Transverse colon (tissue), 4 donors: Measurements from ENCODE around the gene PLPP3. TPM values are rescaled to one million over a fixed set of nuclear protein-coding genes. Genes with fewer than 3 reads are reported as not detected.
"Not testable (repeated sequence)": the region's sequence is repeated elsewhere in the genome, so short reads cannot be mapped to it uniquely, and the experiment has no call there.

ENCODE experiments used
- DNase-seq: peaks from one replicate; pipeline ENCODE4 v3.0.0-alpha.2; 2019
- H3K27ac ChIP-seq, 4 donors: fragments of 200-600 bp; sonication (generic); 2 replicates each; pipeline ENCODE4 v1.5.1; 2016 to 2018; ENCODE audit warnings: inconsistent platforms in 4 of 4
- H3K27me3 ChIP-seq: fragments of 200-600 bp; sonication (generic); 2 replicates; pipeline ENCODE4 v1.5.1; 2017; ENCODE audit warnings: inconsistent platforms
- H3K36me3 ChIP-seq, 4 donors: fragments of 200-600 bp; sonication (generic); 2 replicates each; pipeline ENCODE4 v1.5.1; 2017 to 2019; ENCODE audit warnings: inconsistent platforms in 4 of 4
- H3K4me1 ChIP-seq, 4 donors: fragments of 200-600 bp; sonication (generic); 2 replicates each; pipeline ENCODE4 v1.5.1; 2017 to 2020; ENCODE audit warnings: inconsistent platforms in 4 of 4
- H3K4me3 ChIP-seq, 4 donors: fragments of 200-600 bp; sonication (generic); 1 replicate in 1 of 4; 2 replicates in 3 of 4; pipeline versions ENCODE4 v1.5.1 to v1.6.1; 2017 to 2019; ENCODE audit warnings: inconsistent platforms in 4 of 4
- H3K9me3 ChIP-seq, 2 donors: fragments of 200-600 bp; sonication (generic); 2 replicates each; pipeline ENCODE4 v1.5.1; 2017 to 2019; ENCODE audit warnings: inconsistent platforms in 2 of 2
- CTCF ChIP-seq, 5 experiments: fragments of 200-600 bp in 3 of 5; fragments of 450-650 bp in 2 of 5; sonication (generic) in 3 of 5; IDR thresholded peaks; 1 replicate in 2 of 5; 2 replicates in 3 of 5; pipeline ENCODE4 v1.5.1; 2016 to 2017; ENCODE audit warnings: antibody characterized with exemption in 5 of 5, inconsistent platforms in 3 of 5, mild to moderate bottlenecking in 2 of 5, moderate library complexity in 1 of 5
- EP300 ChIP-seq: sonication (generic); formaldehyde crosslinking; IDR thresholded peaks from one replicate; pipeline ENCODE4 v1.6.1; 2017; ENCODE audit warnings: antibody characterized with exemption, low read depth
- POLR2A ChIP-seq: fragments of 450-650 bp; IDR thresholded peaks from one replicate; pipeline ENCODE4 v1.6.1; 2016; ENCODE audit warnings: antibody characterized with exemption, mild to moderate bottlenecking, moderate library complexity
- POLR2AphosphoS5 ChIP-seq, 3 donors: sonication (generic); formaldehyde crosslinking; IDR thresholded peaks; one replicate each; pipeline ENCODE4 v1.6.1; 2016; ENCODE audit warnings: antibody characterized with exemption in 3 of 3
- WGBS, 2 donors: methylation state at CpG; one replicate each; pipeline ENCODE4 v1.1.5; 2018; ENCODE audit warnings: low coverage in 1 of 2; 5-methylcytosine and 5-hydroxymethylcytosine counted together
- in situ Hi-C, 4 donors: fragments of 200-750 bp; cut with MboI; loops; one replicate each; pipeline versions ENCODE4 v1.15.0 to v1.15.1; 2017; ENCODE audit warnings: low sequenced_read_pairs in 3 of 4, low pct_ligation_motif_present in 1 of 4, low pct_unique_long_range_greater_than_20kb in 1 of 4
- intact Hi-C: fragments of 100-400 bp; cut with DNase I; formaldehyde crosslinking; loops from one replicate; pipeline ENCODE4 v1.15.1; 2023; ENCODE audit warnings: low total_unique reads
- total RNA-seq, 4 donors: library from RNA; depleted of rRNA; stranded (reverse); fragments of >200 nt; gene quantifications; one replicate each; pipeline ENCODE4 v1.1.0, GENCODE V29; 2016

The PLPP3 gene
- total RNA-seq, 4 donors from 2014 or later, result 51.2 to 75.1 (median 63.3) TPM

DNA sequence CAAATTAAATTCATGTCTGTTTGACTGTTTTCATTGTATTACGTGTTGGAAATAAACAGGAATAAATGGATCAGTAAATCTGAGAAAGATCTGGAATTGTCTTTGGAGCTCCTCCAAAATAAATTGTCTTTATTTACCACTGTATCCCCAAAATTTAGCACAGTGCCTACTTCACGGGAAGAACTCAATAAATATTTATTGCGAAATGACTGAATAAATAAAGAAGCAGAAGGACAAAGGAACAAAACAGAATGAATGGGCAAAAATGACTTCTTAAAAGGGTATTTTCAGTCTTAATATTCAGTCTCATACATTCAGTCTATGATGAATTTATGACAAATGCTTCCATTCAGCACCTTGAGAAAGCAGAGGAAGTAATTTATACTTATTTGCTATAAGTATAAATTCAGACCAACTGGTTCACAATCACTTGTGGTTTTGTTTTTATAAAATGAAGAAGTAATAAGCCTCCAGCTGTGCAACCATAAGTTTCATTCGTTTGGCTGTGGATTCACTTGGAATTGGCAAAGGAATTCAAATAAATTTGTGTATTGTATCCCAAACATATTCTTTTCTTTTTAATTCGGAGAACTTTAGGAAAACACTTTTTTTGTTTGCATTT, 46.6 kb upstream of the PLPP3 start:
- H3K27ac ChIP-seq, result no peak overlapping the region
- H3K36me3 ChIP-seq, result no peaks in the 10 kb centered on the region
- 56 to 64% methylated on average over 5 of the region's 5 CpGs for WGBS, 2 donors
- H3K4me1 ChIP-seq, result no peaks in the 10 kb centered on the region
- intact Hi-C loops, result no loop called here
- H3K4me3 ChIP-seq, result no peak overlapping the region
- no peaks in the 10 kb centered on the region for H3K27me3 ChIP-seq
- no peak for DNase-seq
- in situ Hi-C loops, result no loop called here
- no peak for TF ChIP-seq CTCF (IDR thresholded peaks at IDR 0.05)
- no peak for TF ChIP-seq EP300
- TF ChIP-seq POLR2AphosphoS5 (IDR thresholded peaks at IDR 0.05), result no peak
- TF ChIP-seq POLR2A, result no peak
- H3K9me3 ChIP-seq, result no peaks in the 10 kb centered on the region

DNA sequence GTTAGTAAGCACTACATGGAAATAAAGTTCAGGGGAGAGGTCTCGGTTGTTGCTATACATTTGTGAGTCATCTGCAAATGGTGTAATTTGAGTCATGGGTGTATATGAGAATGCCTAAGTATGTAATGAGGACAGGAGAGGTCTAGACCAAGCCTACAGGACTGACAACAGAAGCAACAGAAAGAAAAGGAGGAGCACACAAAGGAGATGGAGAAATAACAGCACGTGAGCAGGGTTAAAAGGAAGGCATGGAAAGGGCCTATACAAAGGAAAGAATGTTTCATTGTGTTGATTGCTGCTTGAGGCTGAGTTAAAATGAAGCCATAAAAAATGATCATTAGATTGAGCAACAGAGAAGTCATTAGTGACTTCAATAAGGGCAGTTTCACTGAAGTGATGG, 37.8 kb upstream of the PLPP3 start:
- Histone ChIP-seq H3K4me3 (no peak overlapping the region), H3K36me3 (no peaks in the 10 kb centered on the region), H3K9me3 (peaks cover 0 to 6% of the 10 kb centered on the region in 2 donors), H3K27ac (no peak overlapping the region), H3K4me1 (no peaks in the 10 kb centered on the region), H3K27me3 (no peaks in the 10 kb centered on the region)
- WGBS, 2 donors, result 76 to 82% methylated on average over 2 of the region's 2 CpGs
- TF ChIP-seq EP300 (no peak), CTCF (IDR thresholded peaks at IDR 0.05) (no peak), POLR2A (no peak), POLR2AphosphoS5 (IDR thresholded peaks at IDR 0.05) (no peak)
- DNase-seq, result no peak
- intact Hi-C loops, result no loop called here
- in situ Hi-C loops, result no loop called here

DNA sequence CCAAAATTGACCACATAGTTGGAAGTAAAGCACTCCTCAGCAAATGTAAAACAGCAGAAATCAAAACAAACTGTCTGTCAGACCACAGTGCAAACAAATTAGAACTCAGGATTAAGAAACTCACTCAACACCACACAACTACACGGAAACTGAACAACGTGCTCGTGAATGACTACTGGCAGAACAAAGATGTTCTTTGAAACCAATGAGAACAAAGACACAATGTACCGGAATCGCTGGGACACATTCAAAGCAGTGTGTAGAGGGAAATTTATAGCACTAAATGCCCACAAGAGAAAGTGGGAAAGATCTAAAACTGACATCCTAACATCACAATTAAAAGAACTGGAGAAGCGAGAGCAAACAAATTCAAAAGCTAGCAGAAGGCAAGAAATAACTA, 31.4 kb upstream of the PLPP3 start:
- 84 to 92% methylated on average over 6 of the region's 6 CpGs for WGBS, 2 donors
- H3K36me3 ChIP-seq, H3K27ac ChIP-seq, H3K9me3 ChIP-seq, DNase-seq, H3K4me3 ChIP-seq, H3K4me1 ChIP-seq, intact Hi-C loops, H3K27me3 ChIP-seq, in situ Hi-C loops: not testable (repeated sequence)

GRCh38 chr1:56610097-56610496, 30.7 kb upstream of the PLPP3 start:
- 43 to 66% methylated on average over 2 of the region's 2 CpGs for WGBS, 2 donors
- H3K27me3 ChIP-seq, in situ Hi-C loops, H3K4me1 ChIP-seq, H3K4me3 ChIP-seq, H3K9me3 ChIP-seq, DNase-seq, intact Hi-C loops, H3K27ac ChIP-seq, H3K36me3 ChIP-seq: not testable (repeated sequence)

DNA sequence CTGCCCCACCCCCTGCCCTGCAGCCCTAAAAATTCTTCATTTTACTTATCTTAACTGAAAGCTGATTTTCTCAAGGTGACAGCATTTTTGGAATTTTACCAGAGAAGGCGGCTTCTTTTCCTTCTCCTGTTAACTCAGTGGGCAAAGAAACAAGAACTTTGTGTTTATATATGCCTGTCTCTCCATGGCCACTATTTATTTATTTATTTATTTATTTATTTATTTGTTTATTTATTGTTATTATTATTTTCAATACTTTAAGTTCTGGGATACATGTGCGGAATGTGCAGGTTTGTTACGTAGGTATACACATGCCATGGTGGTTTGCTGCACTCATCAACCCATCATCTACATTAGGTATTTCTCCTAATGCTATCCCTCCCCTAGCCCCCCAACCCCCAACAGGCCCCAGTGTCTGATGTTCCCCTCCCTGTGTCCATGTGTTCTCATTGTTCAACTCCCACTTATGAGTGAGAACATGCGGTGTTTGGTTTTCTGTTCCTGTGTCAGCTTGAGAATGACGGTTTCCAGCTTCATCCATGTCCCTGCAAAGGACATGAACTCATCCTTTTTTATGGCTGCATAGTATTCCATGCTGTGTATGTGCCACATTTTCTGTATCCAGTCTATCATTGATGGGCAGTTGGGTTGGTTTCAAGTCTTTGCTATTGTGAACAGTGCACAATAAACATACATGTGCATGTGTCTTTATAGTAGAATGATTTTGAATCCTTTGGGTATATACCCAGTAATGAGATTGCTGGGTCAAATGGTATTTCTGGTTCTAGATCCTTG, 16.2 kb upstream of the PLPP3 start:
- WGBS, 2 donors, result 90 to 96% methylated on average over 4 to 5 of the region's 5 CpGs

More for the DNA sequence above, 16.2 kb upstream of the PLPP3 start:
- H3K27ac ChIP-seq, DNase-seq, H3K27me3 ChIP-seq, H3K36me3 ChIP-seq, H3K9me3 ChIP-seq, intact Hi-C loops, H3K4me3 ChIP-seq, H3K4me1 ChIP-seq: not testable (repeated sequence)
- in situ Hi-C loops, result loop anchor here in 3 of 4 donors (25.0 kb wide), 4 partner anchors 183 to 1458 kb away; no protein-coding TSS in a partner anchor
